ENCODE measurements around the gene SUMF1. TPM values are rescaled to one million over a fixed set of nuclear protein-coding genes. Genes with fewer than 3 reads are reported as not detected.
"Not testable (repeated sequence)": the region's sequence is repeated elsewhere in the genome, so short reads cannot be mapped to it uniquely, and the experiment has no call there.

Gene SUMF1
- total and polyA plus RNA-seq, 8 donors: 7.1 to 25.8 (median 12.6) TPM

DNA sequence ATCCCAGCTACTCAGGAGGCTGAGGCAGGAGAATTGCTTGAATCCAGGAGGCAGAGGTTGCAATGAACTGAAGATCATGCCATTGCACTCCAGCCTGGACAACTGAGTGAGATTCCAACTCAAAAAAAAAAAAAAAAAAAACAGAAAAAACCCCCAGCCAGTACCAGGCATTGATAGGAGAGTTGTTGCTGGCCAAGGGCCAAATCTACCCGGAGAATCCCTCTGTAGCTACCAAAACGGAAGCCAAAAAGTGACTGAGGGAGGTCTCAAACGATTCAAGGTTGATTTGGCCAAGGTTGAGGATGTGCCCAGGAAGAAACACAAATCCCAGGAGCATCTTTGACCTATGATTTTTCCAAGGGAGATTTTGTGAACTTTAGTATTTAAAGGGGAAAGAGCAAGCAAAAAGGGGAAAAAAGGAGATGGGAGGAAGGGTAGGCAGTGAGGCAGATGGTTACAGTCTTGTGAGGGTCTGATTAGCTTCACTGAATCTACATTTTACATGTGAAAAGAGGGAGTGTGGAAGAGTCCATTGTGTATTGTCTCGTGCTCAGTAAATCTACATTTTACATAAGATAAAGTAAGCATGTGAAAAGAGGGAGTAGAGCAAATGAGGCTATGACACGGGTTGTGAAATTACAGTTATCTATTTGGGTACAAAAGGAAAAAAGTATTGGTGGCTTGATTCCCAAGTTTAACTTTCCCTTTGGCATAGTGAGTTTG, 131.1 kb downstream of the SUMF1 start:
- Histone ChIP-seq H3K4me3 (no peak overlapping the region), H3K27me3 (no peaks in the 10 kb centered on the region), H3K27ac (no peak overlapping the region), H3K9me3 (no peaks in the 10 kb centered on the region), H3K36me3 (no peaks in the 10 kb centered on the region), H3K4me1 (no peaks in the 10 kb centered on the region)
- ATAC-seq: no peak
- TF ChIP-seq, protein P1, sequence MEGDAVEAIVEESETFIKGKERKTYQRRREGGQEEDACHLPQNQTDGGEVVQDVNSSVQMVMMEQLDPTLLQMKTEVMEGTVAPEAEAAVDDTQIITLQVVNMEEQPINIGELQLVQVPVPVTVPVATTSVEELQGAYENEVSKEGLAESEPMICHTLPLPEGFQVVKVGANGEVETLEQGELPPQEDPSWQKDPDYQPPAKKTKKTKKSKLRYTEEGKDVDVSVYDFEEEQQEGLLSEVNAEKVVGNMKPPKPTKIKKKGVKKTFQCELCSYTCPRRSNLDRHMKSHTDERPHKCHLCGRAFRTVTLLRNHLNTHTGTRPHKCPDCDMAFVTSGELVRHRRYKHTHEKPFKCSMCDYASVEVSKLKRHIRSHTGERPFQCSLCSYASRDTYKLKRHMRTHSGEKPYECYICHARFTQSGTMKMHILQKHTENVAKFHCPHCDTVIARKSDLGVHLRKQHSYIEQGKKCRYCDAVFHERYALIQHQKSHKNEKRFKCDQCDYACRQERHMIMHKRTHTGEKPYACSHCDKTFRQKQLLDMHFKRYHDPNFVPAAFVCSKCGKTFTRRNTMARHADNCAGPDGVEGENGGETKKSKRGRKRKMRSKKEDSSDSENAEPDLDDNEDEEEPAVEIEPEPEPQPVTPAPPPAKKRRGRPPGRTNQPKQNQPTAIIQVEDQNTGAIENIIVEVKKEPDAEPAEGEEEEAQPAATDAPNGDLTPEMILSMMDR (IDR thresholded peaks at IDR 0.05): no peak
- WGBS, 2 donors: 57 to 63% methylated on average over 5 of the region's 5 CpGs
- intact Hi-C loops (cut with DNase I): no loop called here
- no peak for DNase-seq
- FAIRE-seq: no peak

DNA sequence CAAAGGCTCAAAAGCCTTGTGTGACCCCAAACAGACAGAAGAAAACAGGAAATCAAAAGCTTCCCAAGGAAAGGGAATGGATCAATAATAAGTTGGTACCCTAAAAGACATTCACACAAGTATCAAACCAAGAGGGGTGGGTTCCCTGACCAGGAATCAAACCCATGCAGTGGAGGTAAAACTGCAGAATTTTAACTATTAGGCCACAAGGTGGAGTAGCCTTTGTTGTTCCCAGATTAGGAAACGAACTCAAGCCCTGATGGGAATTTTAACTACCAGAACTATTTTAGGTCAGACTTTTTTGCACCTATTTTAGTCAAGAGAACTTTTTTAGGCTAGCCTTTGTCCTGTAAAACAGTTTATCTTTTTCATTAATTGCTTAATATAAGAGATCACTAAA, 132.5 kb downstream of the SUMF1 start:
- no peaks in the 10 kb centered on the region for H3K9me3 ChIP-seq
- H3K27ac ChIP-seq: no peak overlapping the region
- no peaks in the 10 kb centered on the region for H3K27me3 ChIP-seq
- H3K36me3 ChIP-seq: no peaks in the 10 kb centered on the region
- FAIRE-seq (no peak), ATAC-seq (no peak), DNase-seq (no peak)
- intact Hi-C loops (cut with DNase I): no loop called here
- no peaks in the 10 kb centered on the region for H3K4me1 ChIP-seq
- no peak overlapping the region for H3K4me3 ChIP-seq
- TF ChIP-seq, protein P1 (IDR thresholded peaks at IDR 0.05): no peak
- WGBS, 2 donors: 37 to 47% methylated on average over 1 of the region's 1 CpG

DNA sequence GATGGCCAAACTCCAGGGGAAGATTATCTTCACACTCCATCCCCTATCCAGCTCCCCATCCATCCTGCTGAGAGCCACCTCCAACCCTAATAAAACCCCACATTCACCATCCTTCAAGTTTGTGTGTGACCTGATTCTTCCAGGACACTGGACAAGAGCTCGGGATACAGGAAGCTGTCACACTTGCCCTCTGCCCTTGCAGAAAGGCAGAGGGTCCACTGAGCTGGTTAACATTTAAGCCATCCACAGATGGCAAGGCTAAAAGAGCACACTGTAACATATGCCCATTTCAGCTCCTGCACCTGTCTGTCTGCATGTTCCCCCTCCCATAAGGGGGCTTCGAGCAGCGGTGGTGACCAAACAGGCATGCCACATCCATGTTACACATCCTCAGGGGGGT, 134.1 kb downstream of the SUMF1 start:
- WGBS, 2 donors: 84 to 90% methylated on average over 3 of the region's 3 CpGs
- no peaks in the 10 kb centered on the region for H3K9me3 ChIP-seq
- DNase-seq (no peak), FAIRE-seq (no peak), ATAC-seq (no peak)
- no peaks in the 10 kb centered on the region for H3K27me3 ChIP-seq
- H3K4me1 ChIP-seq: no peaks in the 10 kb centered on the region
- intact Hi-C loops (cut with DNase I): no loop called here
- TF ChIP-seq, protein P1 (IDR thresholded peaks at IDR 0.05): no peak
- H3K4me3 ChIP-seq: no peak overlapping the region
- no peaks in the 10 kb centered on the region for H3K36me3 ChIP-seq
- H3K27ac ChIP-seq: no peak overlapping the region

DNA sequence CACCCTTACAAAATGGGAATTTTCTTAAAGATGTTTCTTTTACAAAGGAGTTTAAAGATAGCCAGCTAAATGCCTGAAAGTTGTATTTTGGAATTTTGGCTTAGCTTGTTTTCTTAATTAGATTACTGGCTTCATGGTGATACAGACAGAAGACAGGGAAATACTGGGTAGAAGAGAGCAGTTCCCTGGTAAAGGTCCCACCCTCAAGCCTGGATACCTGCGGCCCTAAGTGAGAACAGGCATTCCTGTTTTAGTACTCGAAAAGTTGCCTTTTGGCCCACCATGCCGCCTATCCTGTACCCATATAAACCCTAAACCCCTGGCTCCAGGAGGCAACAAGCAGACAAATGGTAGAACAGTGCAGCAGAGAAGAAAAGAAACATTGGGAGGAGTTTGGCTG, 134.5 kb downstream of the SUMF1 start:
- Histone ChIP-seq H3K4me3 (no peak overlapping the region), H3K9me3 (no peaks in the 10 kb centered on the region), H3K27ac (no peak overlapping the region), H3K27me3 (no peaks in the 10 kb centered on the region), H3K4me1 (no peaks in the 10 kb centered on the region), H3K36me3 (no peaks in the 10 kb centered on the region)
- FAIRE-seq (no peak), DNase-seq (no peak), ATAC-seq (no peak)
- intact Hi-C loops (cut with DNase I): no loop called here
- TF ChIP-seq, protein P1 (IDR thresholded peaks at IDR 0.05): no peak
- 90 to 91% methylated on average over 3 of the region's 3 CpGs for WGBS, 2 donors

DNA sequence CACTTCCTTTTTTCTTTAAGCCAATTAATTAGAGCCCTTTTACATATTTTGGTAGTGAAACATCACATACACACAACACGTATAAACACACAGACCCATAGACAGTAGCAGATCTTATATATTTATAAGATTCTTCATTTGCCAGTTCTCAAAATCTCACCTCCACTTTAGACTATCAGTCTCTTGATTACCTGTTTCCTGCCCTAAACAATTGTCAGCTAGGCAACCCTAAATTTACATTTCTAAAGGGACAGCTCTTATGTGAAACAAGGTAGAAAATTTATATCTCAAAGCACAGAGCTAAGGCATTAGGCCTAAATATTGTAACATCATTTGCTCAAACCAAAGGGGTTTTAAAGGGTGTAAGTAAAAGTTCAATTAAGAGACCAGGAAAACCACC, 135.0 kb downstream of the SUMF1 start:
- no peaks in the 10 kb centered on the region for H3K9me3 ChIP-seq
- H3K4me3 ChIP-seq: no peak overlapping the region
- TF ChIP-seq, protein P1 (IDR thresholded peaks at IDR 0.05): no peak
- no peaks in the 10 kb centered on the region for H3K4me1 ChIP-seq
- no peak for FAIRE-seq
- ATAC-seq: no peak
- no peak for DNase-seq
- H3K36me3 ChIP-seq: no peaks in the 10 kb centered on the region
- intact Hi-C loops (cut with DNase I): no loop called here
- no peaks in the 10 kb centered on the region for H3K27me3 ChIP-seq
- H3K27ac ChIP-seq: no peak overlapping the region
- 93 to 96% methylated on average over 1 of the region's 1 CpG for WGBS, 2 donors

DNA sequence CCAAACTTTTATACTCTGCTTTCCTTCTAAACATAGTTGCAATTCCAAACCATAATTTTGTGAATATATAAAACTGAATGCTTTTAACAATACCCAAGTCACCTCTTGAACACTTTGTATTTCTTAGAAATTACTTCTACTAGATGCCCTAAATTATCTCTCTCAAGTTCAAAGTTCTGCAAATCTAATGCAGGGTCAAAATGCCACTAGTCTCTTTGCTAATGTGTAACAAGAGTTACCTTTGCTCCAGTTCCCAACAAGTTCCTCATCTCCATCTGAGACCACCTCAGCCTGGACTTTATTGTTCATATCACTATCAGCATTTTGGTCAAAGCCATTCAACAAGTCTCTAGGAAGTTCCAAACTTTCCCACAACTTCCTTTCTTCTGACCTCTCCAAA, 137.3 kb downstream of the SUMF1 start:
- DNase-seq; intact Hi-C loops (cut with DNase I); FAIRE-seq; H3K4me3 ChIP-seq; H3K4me1 ChIP-seq; H3K36me3 ChIP-seq; H3K9me3 ChIP-seq; ATAC-seq; H3K27ac ChIP-seq; H3K27me3 ChIP-seq: not testable (repeated sequence)
